ENCODE measurements around the gene SORCS2. TPM values are rescaled to one million over a fixed set of nuclear protein-coding genes. Genes with fewer than 3 reads are reported as not detected.

The SORCS2 gene
- total and polyA plus RNA-seq, 2 of the 13 experiments (the other 11 are each of a cell fraction or from before 2014, with no cell fraction given): 0.82 to 1.0 TPM

DNA sequence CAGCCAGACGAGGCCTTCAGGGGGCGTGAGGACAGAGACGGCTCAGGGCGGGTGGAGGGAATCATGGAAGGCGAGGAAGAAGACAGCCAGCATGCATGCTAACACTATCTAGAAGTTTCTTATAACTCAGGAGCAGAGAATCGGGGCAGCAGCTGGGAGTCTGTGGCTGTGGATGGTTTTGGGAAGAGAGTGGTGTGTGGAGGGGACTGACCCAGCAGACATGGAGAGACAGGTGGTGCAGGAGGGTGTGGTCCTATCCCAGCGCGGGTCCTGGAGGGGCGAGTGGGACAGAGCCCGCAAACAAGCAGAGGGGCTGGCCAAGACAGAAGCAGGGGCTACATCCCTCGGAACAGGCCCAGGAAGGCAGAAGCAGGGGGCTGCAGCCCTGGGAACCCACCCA lies 555.2 kb downstream of the SORCS2 start (continued):
- TF ChIP-seq, protein P1, sequence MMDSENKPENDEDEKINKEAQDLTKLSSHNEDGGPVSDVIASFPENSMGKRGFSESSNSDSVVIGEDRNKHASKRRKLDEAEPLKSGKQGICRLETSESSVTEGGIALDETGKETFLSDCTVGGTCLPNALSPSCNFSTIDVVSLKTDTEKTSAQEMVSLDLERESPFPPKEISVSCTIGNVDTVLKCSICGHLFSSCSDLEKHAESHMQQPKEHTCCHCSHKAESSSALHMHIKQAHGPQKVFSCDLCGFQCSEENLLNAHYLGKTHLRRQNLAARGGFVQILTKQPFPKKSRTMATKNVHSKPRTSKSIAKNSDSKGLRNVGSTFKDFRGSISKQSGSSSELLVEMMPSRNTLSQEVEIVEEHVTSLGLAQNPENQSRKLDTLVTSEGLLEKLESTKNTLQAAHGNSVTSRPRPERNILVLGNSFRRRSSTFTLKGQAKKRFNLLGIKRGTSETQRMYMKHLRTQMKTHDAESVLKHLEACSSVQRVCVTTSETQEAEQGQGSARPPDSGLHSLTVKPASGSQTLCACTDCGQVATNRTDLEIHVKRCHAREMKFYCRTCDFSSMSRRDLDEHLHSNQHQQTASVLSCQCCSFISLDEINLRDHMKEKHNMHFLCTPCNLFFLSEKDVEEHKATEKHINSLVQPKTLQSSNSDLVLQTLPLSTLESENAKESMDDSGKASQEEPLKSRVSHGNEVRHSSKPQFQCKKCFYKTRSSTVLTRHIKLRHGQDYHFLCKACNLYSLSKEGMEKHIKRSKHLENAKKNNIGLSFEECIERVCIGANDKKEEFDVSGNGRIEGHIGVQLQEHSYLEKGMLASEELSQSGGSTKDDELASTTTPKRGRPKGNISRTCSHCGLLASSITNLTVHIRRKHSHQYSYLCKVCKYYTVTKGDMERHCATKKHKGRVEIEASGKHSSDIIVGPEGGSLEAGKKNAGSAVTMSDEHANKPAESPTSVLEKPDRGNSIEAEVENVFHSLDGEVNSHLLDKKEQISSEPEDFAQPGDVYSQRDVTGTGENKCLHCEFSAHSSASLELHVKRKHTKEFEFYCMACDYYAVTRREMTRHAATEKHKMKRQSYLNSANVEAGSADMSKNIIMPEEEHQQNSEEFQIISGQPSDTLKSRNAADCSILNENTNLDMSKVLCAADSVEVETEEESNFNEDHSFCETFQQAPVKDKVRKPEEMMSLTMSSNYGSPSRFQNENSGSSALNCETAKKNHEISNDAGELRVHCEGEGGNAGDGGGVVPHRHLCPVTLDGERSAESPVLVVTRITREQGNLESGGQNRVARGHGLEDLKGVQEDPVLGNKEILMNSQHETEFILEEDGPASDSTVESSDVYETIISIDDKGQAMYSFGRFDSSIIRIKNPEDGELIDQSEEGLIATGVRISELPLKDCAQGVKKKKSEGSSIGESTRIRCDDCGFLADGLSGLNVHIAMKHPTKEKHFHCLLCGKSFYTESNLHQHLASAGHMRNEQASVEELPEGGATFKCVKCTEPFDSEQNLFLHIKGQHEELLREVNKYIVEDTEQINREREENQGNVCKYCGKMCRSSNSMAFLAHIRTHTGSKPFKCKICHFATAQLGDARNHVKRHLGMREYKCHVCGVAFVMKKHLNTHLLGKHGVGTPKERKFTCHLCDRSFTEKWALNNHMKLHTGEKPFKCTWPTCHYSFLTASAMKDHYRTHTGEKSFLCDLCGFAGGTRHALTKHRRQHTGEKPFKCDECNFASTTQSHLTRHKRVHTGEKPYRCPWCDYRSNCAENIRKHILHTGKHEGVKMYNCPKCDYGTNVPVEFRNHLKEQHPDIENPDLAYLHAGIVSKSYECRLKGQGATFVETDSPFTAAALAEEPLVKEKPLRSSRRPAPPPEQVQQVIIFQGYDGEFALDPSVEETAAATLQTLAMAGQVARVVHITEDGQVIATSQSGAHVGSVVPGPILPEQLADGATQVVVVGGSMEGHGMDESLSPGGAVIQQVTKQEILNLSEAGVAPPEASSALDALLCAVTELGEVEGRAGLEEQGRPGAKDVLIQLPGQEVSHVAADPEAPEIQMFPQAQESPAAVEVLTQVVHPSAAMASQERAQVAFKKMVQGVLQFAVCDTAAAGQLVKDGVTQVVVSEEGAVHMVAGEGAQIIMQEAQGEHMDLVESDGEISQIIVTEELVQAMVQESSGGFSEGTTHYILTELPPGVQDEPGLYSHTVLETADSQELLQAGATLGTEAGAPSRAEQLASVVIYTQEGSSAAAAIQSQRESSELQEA (CRISPR knock-in tag; IDR thresholded peaks at IDR 0.05; ENCODE audit: not compliant biosample characterization): no peak
- no peak for TF ChIP-seq ZNF552 (CRISPR knock-in tag; IDR thresholded peaks at IDR 0.05; ENCODE audit: borderline replicate concordance)
- TF ChIP-seq NFIC (IDR thresholded peaks at IDR 0.05; ENCODE audit: low read length): no peak

DNA sequence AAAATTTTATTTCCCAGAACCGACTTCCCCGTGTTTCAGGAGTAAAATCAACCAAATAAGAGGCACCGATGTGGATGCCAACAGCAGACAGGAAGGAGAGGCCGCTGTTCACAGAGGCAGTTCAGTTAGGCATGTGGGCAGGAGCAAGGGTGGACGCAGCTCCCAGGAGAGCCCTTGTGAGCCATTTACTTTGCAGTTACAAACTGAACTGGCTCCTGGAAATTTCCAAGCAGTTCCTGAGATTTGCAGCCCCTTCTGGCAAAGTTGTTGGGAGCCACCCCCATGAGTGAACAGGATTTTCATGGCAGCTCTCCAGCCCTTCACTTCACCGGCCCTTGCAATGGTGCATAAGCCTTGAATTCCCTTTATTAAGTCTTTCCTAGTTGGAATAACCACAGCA lies 558.2 kb downstream of the SORCS2 start:
- no peak for DNase-seq (ENCODE audit: low spot score)
- peaks cover 43% of the 10 kb centered on the region for H3K4me1 ChIP-seq (ENCODE audit: insufficient read depth, low read length)
- POLR2A ChIA-PET: no interaction called here
- 55% methylated on average over 6 of the region's 6 CpGs for WGBS (ENCODE audit: low lambda C conversion rate)
- CTCF ChIA-PET (ENCODE audit: low intra/inter-chr PET ratio, low total read pairs): no interaction called here
- peak overlapping the region; percentile 39; the same call in 1 of the 2 replicates for H3K4me2 ChIP-seq (ENCODE audit: low read depth, low read length)
- BruUV-seq (replicated peaks): no TSS peak
- TF ChIP-seq, protein P2, sequence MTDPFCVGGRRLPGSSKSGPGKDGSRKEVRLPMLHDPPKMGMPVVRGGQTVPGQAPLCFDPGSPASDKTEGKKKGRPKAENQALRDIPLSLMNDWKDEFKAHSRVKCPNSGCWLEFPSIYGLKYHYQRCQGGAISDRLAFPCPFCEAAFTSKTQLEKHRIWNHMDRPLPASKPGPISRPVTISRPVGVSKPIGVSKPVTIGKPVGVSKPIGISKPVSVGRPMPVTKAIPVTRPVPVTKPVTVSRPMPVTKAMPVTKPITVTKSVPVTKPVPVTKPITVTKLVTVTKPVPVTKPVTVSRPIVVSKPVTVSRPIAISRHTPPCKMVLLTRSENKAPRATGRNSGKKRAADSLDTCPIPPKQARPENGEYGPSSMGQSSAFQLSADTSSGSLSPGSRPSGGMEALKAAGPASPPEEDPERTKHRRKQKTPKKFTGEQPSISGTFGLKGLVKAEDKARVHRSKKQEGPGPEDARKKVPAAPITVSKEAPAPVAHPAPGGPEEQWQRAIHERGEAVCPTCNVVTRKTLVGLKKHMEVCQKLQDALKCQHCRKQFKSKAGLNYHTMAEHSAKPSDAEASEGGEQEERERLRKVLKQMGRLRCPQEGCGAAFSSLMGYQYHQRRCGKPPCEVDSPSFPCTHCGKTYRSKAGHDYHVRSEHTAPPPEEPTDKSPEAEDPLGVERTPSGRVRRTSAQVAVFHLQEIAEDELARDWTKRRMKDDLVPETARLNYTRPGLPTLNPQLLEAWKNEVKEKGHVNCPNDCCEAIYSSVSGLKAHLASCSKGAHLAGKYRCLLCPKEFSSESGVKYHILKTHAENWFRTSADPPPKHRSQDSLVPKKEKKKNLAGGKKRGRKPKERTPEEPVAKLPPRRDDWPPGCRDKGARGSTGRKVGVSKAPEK (CRISPR knock-in tag; IDR thresholded peaks at IDR 0.05; ENCODE audit: borderline replicate concordance): no peak
- no peak for TF ChIP-seq ZNF780A (CRISPR knock-in tag; IDR thresholded peaks at IDR 0.05)
- no peak for TF ChIP-seq MTF1 (CRISPR knock-in tag; IDR thresholded peaks at IDR 0.05)
- TF ChIP-seq ZNF136 (CRISPR knock-in tag; IDR thresholded peaks at IDR 0.05; ENCODE audit: low read depth): no peak
- TF ChIP-seq GPN1 (CRISPR knock-in tag; IDR thresholded peaks at IDR 0.05; ENCODE audit: borderline replicate concordance): no peak
- ATAC-seq: no peak
- no peaks in the 10 kb centered on the region for H3K36me3 ChIP-seq (replicated peaks in 1 of 2; ENCODE audit: control insufficient read depth in 1 of 2, insufficient read depth in 2 of 2, low read length in 2 of 2)
- H3K9me3 ChIP-seq (ENCODE audit: low read length): no peaks in the 10 kb centered on the region
- no peak overlapping the region for H3K4me3 ChIP-seq (replicated peaks in 1 of 3; ENCODE audit: insufficient read depth in 1 of 3, low read depth in 2 of 3, low read length in 3 of 3)
- no peak overlapping the region for H2AFZ ChIP-seq (ENCODE audit: low read length)
- H3K27ac ChIP-seq (ENCODE audit: extremely low read length, insufficient read depth, low read length): peak overlapping the region; percentile 52
- no peaks in the 10 kb centered on the region for H3K79me2 ChIP-seq (ENCODE audit: insufficient read depth, low read length)
- intact Hi-C loops (cut with micrococcal nuclease; ENCODE audit: unreplicated experiment) (no loop called here), in situ Hi-C loops (cut with HindIII; ENCODE audit: extremely low pct_ligation_motif_present, low pct_unique_long_range_greater_than_20kb) (no loop called here)
- no peak for FAIRE-seq
- H3K9ac ChIP-seq (ENCODE audit: insufficient read depth, low read depth, low read length): no peak overlapping the region
- no peaks in the 10 kb centered on the region for H3K27me3 ChIP-seq (ENCODE audit: control insufficient read depth in 1 of 2, insufficient read depth in 2 of 2, low read length in 2 of 2)
- no peaks in the 10 kb centered on the region for H4K20me1 ChIP-seq (ENCODE audit: insufficient read depth, low read length)
